ENCODE results near the gene KCND1. TPM values are rescaled to one million over a fixed set of nuclear protein-coding genes. Genes with fewer than 3 reads are reported as not detected.

KCND1 gene
- total RNA-seq, 4 donors from 2014 or later, result 0.83 to 1.9 (median 1.1) TPM

DNA sequence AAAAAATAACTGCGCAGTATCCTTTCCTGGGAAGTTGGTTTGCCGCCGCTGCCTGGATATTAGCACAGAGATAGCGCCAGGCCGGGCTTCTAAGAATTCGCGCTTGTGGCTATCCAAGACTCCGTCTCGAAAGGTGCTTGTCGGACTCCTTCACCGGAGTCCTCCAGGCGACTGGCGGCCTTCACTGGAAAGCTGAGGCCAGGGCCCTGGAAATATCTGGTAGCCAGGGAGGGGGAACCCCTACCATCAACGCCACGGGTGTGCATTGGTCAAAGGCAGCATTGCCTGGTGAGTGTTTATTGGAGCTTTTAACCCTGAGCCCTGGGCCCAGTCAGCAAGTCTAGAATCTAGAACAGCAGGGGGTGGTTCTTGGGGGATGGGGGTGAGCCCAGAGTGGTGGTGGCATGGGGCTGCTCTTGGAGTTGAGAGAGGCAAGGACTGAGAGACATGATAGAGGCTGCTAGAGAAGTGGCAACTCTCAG is 52.2 kb downstream of the KCND1 start:
- 41% methylated on average over 15 of the region's 15 CpGs for WGBS
- intact Hi-C loops (cut with DNase I), result no loop called here
- Histone ChIP-seq H3K4me3 (peak overlapping the region; percentile 60 to 75 (median 62)), H3K4me1 (peaks cover 3 to 32% (median 28%) of the 10 kb centered on the region in 4 donors), H3K36me3 (peaks cover 9 to 41% (median 31%) of the 10 kb centered on the region in 4 donors), H3K27me3 (no peaks in the 10 kb centered on the region), H3K9me3 (no peaks in the 10 kb centered on the region), H3K27ac (replicated peaks in 1 of 4) (peak overlapping the region; percentile 82 to 92 (median 86))
- TF ChIP-seq POLR2AphosphoS5 (IDR thresholded peaks at IDR 0.05) (no peak), POLR2A (IDR thresholded peaks at IDR 0.05; ENCODE audit: low read depth) (no peak), EP300 (IDR thresholded peaks at IDR 0.05) (no peak)
- TF ChIP-seq, protein P1, sequence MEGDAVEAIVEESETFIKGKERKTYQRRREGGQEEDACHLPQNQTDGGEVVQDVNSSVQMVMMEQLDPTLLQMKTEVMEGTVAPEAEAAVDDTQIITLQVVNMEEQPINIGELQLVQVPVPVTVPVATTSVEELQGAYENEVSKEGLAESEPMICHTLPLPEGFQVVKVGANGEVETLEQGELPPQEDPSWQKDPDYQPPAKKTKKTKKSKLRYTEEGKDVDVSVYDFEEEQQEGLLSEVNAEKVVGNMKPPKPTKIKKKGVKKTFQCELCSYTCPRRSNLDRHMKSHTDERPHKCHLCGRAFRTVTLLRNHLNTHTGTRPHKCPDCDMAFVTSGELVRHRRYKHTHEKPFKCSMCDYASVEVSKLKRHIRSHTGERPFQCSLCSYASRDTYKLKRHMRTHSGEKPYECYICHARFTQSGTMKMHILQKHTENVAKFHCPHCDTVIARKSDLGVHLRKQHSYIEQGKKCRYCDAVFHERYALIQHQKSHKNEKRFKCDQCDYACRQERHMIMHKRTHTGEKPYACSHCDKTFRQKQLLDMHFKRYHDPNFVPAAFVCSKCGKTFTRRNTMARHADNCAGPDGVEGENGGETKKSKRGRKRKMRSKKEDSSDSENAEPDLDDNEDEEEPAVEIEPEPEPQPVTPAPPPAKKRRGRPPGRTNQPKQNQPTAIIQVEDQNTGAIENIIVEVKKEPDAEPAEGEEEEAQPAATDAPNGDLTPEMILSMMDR (IDR thresholded peaks at IDR 0.05), result no peak
- peak; percentile 92 for DNase-seq (ENCODE audit: extremely low spot score)

DNA sequence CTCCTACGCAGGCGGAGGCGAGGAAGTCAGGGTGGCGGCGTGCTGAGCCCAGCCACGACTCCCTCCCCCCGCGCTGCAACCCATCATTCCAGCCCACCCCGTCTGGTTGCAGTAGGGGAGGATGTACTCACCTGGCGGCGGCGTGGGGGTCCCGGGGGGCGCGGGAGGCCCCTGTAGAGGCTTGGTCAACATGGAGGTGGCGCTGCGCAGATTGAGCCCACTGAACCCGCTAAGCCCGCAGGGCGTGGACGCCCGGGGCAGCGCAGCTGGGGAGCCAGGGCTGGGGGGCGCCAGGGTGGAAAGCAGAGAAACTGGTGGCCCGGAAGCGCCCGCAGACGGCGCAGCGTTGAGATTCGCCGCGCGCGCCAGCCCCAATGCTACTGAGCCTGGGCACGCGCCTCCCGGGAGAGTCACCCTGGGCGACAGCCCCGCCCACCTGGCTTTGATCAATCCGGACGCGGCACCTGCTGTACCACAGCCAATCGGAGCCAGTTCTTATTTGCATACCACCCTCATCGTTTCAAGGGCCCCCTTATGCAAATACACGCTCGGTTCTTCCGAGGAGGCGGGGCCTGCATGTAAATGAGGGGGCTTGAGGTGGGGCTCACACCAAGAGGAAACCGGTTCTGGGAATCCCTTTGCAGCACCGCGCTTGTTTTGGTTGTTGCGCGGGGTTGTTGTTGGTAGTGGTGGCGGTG is 52.9 kb downstream of the KCND1 start, which contains the start of gene PIM2:
Gene PIM2, minus strand, starts transcription at position 382 of the 698 bp plus-strand sequence. Its CDS starts 190 bp downstream, at position 192.
- TF ChIP-seq POLR2AphosphoS5 (IDR thresholded peaks at IDR 0.05) (peak; percentile 91 to 95), POLR2A (IDR thresholded peaks at IDR 0.05; ENCODE audit: low read depth) (peak; percentile 49), EP300 (IDR thresholded peaks at IDR 0.05) (no peak)
- Histone ChIP-seq H3K9me3 (no peaks in the 10 kb centered on the region), H3K27ac (replicated peaks in 1 of 4) (peak within 1 kb of the TSS; percentile 82 to 92 (median 86)), H3K36me3 (peaks cover 5 to 41% (median 31%) of the 10 kb centered on the region in 4 donors), H3K27me3 (no peaks in the 10 kb centered on the region), H3K4me3 (peak within 1 kb of the TSS; percentile 60 to 75 (median 62)), H3K4me1 (peaks cover 3 to 32% (median 28%) of the 10 kb centered on the region in 4 donors)
- peak; percentile 94 for DNase-seq (ENCODE audit: extremely low spot score)
- WGBS, result 48% methylated on average over 20 of the region's 55 CpGs
- intact Hi-C loops (cut with DNase I), result no loop called here

DNA sequence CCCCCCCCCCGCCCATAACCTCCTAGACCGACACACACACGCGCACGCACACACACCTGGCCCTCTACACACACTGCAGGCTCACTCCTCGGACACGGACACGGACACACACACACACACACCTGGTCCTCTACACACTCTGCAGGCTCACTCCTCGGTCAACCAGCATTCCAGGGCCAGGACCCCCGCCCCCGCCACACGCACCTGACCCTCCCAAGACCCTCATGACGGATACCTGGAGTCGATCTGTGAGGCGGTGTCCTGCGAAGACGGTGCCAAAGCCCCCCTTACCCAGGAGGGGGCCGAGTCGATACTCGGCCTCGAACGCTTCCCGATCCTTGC is 53.4 kb downstream of the KCND1 start:
- Histone ChIP-seq H3K27me3 (no peaks in the 10 kb centered on the region), H3K36me3 (peaks cover 0 to 39% (median 26%) of the 10 kb centered on the region in 4 donors), H3K27ac (replicated peaks in 1 of 4) (peak overlapping the region; percentile 82 to 92 (median 86)), H3K4me3 (peak overlapping the region; percentile 60 to 75 (median 62)), H3K9me3 (no peaks in the 10 kb centered on the region), H3K4me1 (peaks cover 3 to 32% (median 28%) of the 10 kb centered on the region in 4 donors)
- 62% methylated on average over 23 of the region's 23 CpGs for WGBS
- no peak for DNase-seq (ENCODE audit: extremely low spot score)
- intact Hi-C loops (cut with DNase I), result no loop called here
- TF ChIP-seq POLR2AphosphoS5 (IDR thresholded peaks at IDR 0.05) (no peak), EP300 (IDR thresholded peaks at IDR 0.05) (no peak), POLR2A (IDR thresholded peaks at IDR 0.05; ENCODE audit: low read depth) (no peak)
- TF ChIP-seq, protein P1 (IDR thresholded peaks at IDR 0.05), result no peak

DNA sequence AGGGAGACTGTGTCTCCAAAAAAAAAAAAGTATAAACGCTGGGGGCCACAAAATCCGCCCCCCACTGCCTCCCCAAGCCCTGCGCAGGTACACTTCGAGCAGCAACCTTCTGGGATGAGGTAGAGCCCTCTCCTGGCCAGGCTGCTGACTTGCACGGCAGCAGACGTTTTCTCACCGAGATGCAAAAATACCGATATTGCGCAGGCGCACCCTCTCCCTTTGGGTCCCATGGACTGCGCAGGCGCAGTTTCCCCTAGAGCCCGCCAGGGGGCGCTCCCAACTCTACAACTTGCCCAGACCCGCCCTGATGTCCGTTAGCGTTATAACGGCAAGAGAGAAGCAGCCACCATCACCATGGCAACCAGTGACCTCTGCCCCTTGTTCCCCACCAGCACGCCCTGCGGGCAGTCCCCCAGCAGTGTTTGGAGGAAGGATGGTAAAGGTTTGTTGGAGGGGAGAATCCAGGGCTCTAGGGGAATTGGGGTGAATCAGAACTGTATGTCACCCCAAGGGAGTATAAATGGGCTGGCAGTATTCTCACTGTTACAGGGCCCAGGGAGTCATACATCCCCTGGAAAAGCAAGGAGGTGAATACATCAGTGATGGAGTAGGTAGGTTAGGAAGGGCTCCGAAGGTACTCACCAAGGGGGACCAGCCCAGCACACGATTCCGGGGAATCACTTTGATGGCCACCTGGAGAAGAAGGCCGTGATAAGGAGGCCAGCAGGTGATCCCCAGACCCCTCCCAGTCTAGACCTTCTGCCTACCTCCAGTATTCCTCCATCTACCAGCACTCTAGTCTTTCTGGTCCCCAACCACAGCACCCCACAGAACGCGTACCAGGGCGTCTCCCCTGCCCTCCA is 54.3 kb downstream of the KCND1 start:
- H3K36me3 ChIP-seq, result peaks cover 0 to 30% (median 18%) of the 10 kb centered on the region in 4 donors
- peaks cover 3 to 34% (median 29%) of the 10 kb centered on the region in 4 donors for H3K4me1 ChIP-seq
- TF ChIP-seq EP300 (IDR thresholded peaks at IDR 0.05), result no peak
- TF ChIP-seq, protein P1 (IDR thresholded peaks at IDR 0.05), result peak; percentile 90 to 98 (median 96)
- peak; percentile 12 to 89 for TF ChIP-seq POLR2AphosphoS5 (IDR thresholded peaks at IDR 0.05)
- no peak for TF ChIP-seq POLR2A (IDR thresholded peaks at IDR 0.05; ENCODE audit: low read depth)
- H3K9me3 ChIP-seq, result no peaks in the 10 kb centered on the region
- no peaks in the 10 kb centered on the region for H3K27me3 ChIP-seq
- 36% methylated on average over 27 of the region's 27 CpGs for WGBS
- DNase-seq (ENCODE audit: extremely low spot score), result peak; percentile 95
- peak overlapping the region in 3 of 4 donors; percentile 60 to 75 (median 62) for H3K4me3 ChIP-seq
- peak overlapping the region; percentile 82 to 92 (median 86) for H3K27ac ChIP-seq (replicated peaks in 1 of 4)
- intact Hi-C loops (cut with DNase I), result no loop called here
